MM.1S (cell line): ENCODE results near the gene COIL.

Source experiments
- DNase-seq: peaks from one replicate; pipeline ENCODE4 v3.0.0-alpha.2; 2015
- H2AFZ ChIP-seq: fragments of 300-600 bp; sonication (generic); 2 replicates; pipeline ENCODE4 v1.6.0; 2016; ENCODE audit warnings: antibody characterized with exemption, low read length
- H3F3A ChIP-seq: fragments of 300-600 bp; sonication (generic); 2 replicates; pipeline ENCODE4 v1.6.1; 2016; ENCODE audit warnings: mild to moderate bottlenecking, antibody characterized with exemption, low read length, moderate library complexity, mixed read lengths; ENCODE audit not compliant: insufficient read depth
- H3K27ac ChIP-seq: fragments of 300-600 bp; sonication (generic); 2 replicates; pipeline ENCODE4 v1.5.1; 2016; ENCODE audit warnings: mild to moderate bottlenecking, low read length
- H3K27me3 ChIP-seq: fragments of 300-600 bp; sonication (generic); replicated peaks from 2 replicates; pipeline ENCODE4 v1.6.0; 2016; ENCODE audit warnings: low read length; ENCODE audit not compliant: insufficient read depth
- H3K36me3 ChIP-seq: fragments of 300-600 bp; sonication (generic); replicated peaks from 2 replicates; pipeline ENCODE4 v1.6.1; 2016; ENCODE audit warnings: mild to moderate bottlenecking, low read length, mixed read lengths; ENCODE audit not compliant: insufficient read depth
- H3K4me1 ChIP-seq: fragments of 300-600 bp; sonication (generic); 2 replicates; pipeline ENCODE4 v1.6.1; 2016; ENCODE audit warnings: low read length, mixed read lengths
- H3K4me2 ChIP-seq: fragments of 300-600 bp; sonication (generic); 2 replicates; pipeline ENCODE4 v1.6.0; 2016; ENCODE audit warnings: low read depth, low read length
- H3K4me3 ChIP-seq: fragments of 300-600 bp; sonication (generic); 2 replicates; pipeline ENCODE4 v1.5.1; 2016; ENCODE audit warnings: low read length, mixed read lengths
- H3K79me2 ChIP-seq: fragments of 300-600 bp; sonication (generic); 2 replicates; pipeline ENCODE4 v1.6.1; 2016; ENCODE audit warnings: mixed run types, low read length, mixed read lengths
- H3K9ac ChIP-seq: fragments of 300-600 bp; sonication (generic); 2 replicates; pipeline ENCODE4 v1.6.1; 2016; ENCODE audit warnings: low read length, mixed read lengths
- H3K9me2 ChIP-seq: fragments of 300-600 bp; sonication (generic); replicated peaks from 2 replicates; pipeline ENCODE4 v1.6.1; 2016; ENCODE audit warnings: mild to moderate bottlenecking, low read length, mixed read lengths; ENCODE audit not compliant: insufficient read depth
- H3K9me3 ChIP-seq: fragments of 300-600 bp; sonication (generic); replicated peaks from 2 replicates; pipeline ENCODE4 v1.6.1; 2016; ENCODE audit warnings: mild to moderate bottlenecking, low read length, mixed read lengths; ENCODE audit not compliant: insufficient read depth
- H4K20me1 ChIP-seq: fragments of 300-600 bp; sonication (generic); 2 replicates; pipeline ENCODE4 v1.6.1; 2016; ENCODE audit warnings: mild to moderate bottlenecking, low read length, moderate library complexity, mixed read lengths; ENCODE audit not compliant: insufficient read depth
- CTCF ChIP-seq: fragments of 300-600 bp; sonication (generic); IDR thresholded peaks from 2 replicates; pipeline ENCODE4 v1.5.1; 2016; ENCODE audit warnings: antibody characterized with exemption, low read length, mixed read lengths
- EZH2 ChIP-seq: fragments of 300-600 bp; sonication (generic); optimal IDR thresholded peaks from 2 replicates; pipeline ENCODE3; 2017; ENCODE audit warnings: low read depth, mild to moderate bottlenecking, antibody characterized with exemption, low read length, mixed read lengths
- EZH2phosphoT487 ChIP-seq: fragments of 300-600 bp; sonication (generic); IDR thresholded peaks from 2 replicates; pipeline ENCODE4 v1.6.1; 2018; ENCODE audit warnings: antibody characterized with exemption, low read length

COIL gene

DNA sequence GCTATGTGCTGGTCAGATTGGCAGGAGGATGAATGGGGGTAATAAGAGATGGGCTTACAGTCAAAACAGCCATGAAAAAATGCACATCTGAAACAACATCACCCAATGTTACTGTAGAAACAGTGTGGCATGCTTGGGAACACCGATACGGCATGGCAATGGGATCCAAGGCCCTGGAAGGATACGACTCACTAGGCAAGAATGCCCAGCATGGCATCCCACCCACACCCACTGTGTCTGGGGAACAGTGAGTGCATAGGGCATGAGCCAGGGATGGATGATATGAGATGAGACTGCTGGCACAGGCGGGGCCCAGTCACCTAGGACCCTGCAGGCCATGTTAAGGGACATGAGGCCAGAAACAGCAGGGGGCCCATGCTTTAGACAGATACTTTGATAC lies 58.5 kb downstream of the COIL start:
- no peak overlapping the region for H3K9ac ChIP-seq
- no peak overlapping the region for H3K4me3 ChIP-seq
- peaks cover 99% of the 10 kb centered on the region for H3K79me2 ChIP-seq
- peaks cover 63% of the 10 kb centered on the region for H3K36me3 ChIP-seq
- 0 out of 2 replicates have a peak, but pooled peaks cover 5% of the 10 kb centered on the region for H3F3A ChIP-seq
- no peak overlapping the region for H2AFZ ChIP-seq
- no peak overlapping the region for H3K27ac ChIP-seq
- H4K20me1 ChIP-seq = peaks cover 8% of the 10 kb centered on the region
- H3K9me3 ChIP-seq = no peaks in the 10 kb centered on the region
- no peaks in the 10 kb centered on the region for H3K27me3 ChIP-seq
- no peak overlapping the region for H3K4me2 ChIP-seq
- DNase-seq = no peak
- H3K9me2 ChIP-seq = no peaks in the 10 kb centered on the region
- TF ChIP-seq EZH2 (no peak), EZH2phosphoT487 (no peak), CTCF (no peak)
- H3K4me1 ChIP-seq = peaks cover 37% of the 10 kb centered on the region

DNA sequence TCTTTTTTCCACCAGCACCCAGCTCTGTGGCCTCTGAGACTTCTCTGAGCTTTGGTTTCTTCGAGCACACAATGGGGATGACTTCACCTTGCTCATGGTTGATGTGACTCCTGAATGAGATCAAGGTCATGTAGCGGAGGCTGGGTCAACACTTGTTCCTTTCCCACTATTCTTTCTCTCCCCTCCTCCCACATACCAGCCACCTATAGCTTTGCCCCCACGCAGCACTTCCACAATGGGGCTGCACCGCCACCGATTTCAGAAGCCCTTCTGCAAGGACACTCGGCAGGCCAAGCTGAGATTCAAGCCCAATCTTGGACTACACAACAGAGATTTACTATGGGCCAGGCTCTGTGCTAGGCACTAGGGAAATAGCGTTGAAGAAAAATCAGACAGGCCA lies 61.4 kb downstream of the COIL start:
- Histone ChIP-seq H3K9me2 (no peaks in the 10 kb centered on the region), H4K20me1 (peaks cover under 1% of the 10 kb centered on the region; the same call in 1 of the 2 replicates), H3K27me3 (no peaks in the 10 kb centered on the region), H3K9me3 (no peaks in the 10 kb centered on the region), H3K36me3 (peaks cover 58% of the 10 kb centered on the region), H3K4me3 (no peak overlapping the region), H3K4me2 (no peak overlapping the region), H3K79me2 (peaks cover 99% of the 10 kb centered on the region), H3K4me1 (peaks cover 39% of the 10 kb centered on the region), H3F3A (no peaks in the 10 kb centered on the region), H3K9ac (no peak overlapping the region), H3K27ac (no peak overlapping the region), H2AFZ (no peak overlapping the region)
- DNase-seq = no peak
- no peak for TF ChIP-seq CTCF
- no peak for TF ChIP-seq EZH2
- TF ChIP-seq EZH2phosphoT487 = no peak

DNA sequence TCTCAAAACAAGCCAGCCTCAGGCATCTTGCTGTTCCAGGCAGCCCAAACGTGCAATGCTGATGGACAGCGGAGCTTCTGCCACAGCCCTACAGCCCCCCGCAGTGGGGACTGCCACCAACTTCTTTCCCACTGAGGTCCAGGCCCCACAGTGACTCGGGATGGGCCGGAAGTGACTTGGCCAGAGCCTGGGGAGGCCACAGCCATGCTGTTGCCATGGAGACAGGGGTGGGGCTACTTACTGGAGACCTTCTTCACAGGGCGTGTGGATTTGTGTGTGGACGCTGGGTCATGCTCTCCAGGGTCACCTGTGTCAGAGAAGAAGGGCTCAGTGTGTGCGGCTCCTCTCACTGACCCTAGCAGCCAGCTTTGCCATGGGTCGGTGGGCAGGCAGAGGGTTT lies 62.0 kb downstream of the COIL start:
- Histone ChIP-seq H4K20me1 (no peaks in the 10 kb centered on the region; the same call in 1 of the 2 replicates), H3K4me1 (peaks cover 39% of the 10 kb centered on the region), H3K4me2 (no peak overlapping the region; the same call in 1 of the 2 replicates), H3F3A (no peaks in the 10 kb centered on the region), H3K36me3 (peaks cover 53% of the 10 kb centered on the region), H3K27ac (peak overlapping the region; percentile 7; the same call in 1 of the 2 replicates), H3K9me2 (no peaks in the 10 kb centered on the region), H3K9me3 (no peaks in the 10 kb centered on the region), H3K4me3 (no peak overlapping the region), H3K9ac (no peak overlapping the region), H2AFZ (no peak overlapping the region), H3K27me3 (no peaks in the 10 kb centered on the region), H3K79me2 (peaks cover 96% of the 10 kb centered on the region)
- TF ChIP-seq EZH2 (no peak), CTCF (no peak), EZH2phosphoT487 (no peak)
- no peak for DNase-seq
